Retinal pigment epithelial cell (primary cell): Measurements from ENCODE around the gene GSTA2.

Experiments
- DNase-seq: peaks from one replicate; pipeline ENCODE4 v3.0.0-alpha.2; 2010; ENCODE audit warnings: low read depth
- H3K4me3 ChIP-seq: 2 replicates; pipeline ENCODE4 v1.5.1; 2011; ENCODE audit warnings: mild to moderate bottlenecking, low read length, control low read depth, moderate library complexity
- CTCF ChIP-seq: conservative IDR thresholded peaks from 2 replicates; pipeline ENCODE4 v1.5.1; 2011; ENCODE audit warnings: low read depth, low read length, control low read depth, inconsistent platforms

GSTA2 gene

DNA sequence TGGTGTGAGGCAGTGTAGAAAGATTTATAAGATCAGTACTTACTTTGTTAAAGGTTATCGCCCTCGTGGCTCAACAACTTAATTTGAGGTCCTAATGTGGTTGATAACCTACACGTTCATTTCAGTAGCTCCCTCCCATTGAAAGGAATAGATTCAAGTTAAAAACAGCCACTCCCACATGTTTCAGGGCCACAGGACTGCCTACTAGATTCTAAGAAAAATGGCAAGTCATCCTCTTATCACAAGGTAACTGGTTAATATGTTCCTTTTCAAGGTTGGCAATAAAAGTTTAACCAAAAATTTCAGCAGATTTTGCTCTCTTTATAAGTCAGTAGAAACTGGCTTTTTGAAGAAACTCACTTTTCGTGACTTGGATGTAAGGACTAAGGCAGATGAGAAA, 17.1 kb downstream of the GSTA2 start:
- no peak for DNase-seq
- TF ChIP-seq CTCF: no peak

DNA sequence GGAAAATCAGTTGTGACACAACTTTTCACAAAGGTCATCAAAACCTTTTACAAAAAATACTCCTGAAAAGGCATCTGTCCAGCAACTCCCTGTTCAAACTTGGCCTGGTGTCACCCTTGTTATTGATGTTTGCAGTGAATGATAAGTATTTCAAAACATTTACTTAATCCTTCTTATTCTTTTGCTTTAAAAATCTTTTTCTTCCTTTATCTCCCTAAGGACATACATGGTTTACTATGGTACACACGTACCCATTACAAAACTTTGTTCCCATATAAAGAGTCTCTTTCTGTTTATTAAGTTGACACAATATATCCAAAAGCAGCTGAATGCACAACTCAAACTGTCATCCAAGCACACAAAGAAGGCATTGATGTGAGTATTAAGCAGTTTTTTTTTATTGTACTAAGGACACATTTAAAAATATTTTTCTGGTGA, 17.5 kb downstream of the GSTA2 start:
- no peak for TF ChIP-seq CTCF
- DNase-seq: no peak
- H3K4me3 ChIP-seq: no peak overlapping the region

More for the DNA sequence above, 17.1 kb downstream of the GSTA2 start:
- H3K4me3 ChIP-seq: no peak overlapping the region

- TF ChIP-seq CTCF: no peak
- H3K4me3 ChIP-seq: no peak overlapping the region
- DNase-seq: no peak
Measured at GRCh38 chr6:52741872-52742271, 21.4 kb downstream of the GSTA2 start.

DNA sequence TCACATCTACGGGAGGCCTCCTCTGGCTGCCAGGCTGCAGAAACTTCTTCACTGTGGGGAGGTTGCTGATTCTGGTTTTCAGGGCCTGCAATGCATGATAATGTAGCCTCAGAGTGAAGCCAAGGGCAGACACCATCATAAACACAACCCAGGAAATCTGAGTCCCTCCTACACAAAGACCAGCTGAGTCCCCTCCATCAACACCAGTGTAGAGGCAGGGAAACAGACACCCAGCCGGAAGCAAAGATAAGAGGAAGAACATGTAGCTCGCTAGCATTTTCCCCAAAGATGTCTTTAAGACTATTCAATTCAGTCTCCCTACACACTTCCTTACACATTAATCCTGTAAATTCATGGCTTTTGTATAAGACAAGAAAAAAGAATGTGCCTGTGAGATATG, 23.6 kb downstream of the GSTA2 start:
- DNase-seq: no peak
- H3K4me3 ChIP-seq: no peak overlapping the region
- TF ChIP-seq CTCF: no peak

DNA sequence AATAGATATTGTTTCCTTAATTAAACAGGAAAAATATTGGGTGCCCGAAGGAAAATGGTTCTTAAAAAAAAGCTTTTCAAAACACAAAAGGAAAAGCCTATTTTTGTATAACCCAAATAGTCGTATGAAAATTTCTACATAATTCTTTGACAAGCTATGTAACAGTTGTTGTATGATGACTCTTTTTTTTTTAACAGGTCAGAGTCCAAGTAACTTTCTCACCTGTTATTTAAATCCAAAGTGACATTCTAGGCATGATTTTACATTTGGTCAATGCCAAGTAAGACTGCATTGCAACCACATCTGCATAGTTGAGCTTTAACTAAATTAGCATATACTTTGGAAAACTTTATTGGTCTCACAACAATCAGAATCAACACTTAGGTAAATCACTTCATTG, 24.1 kb downstream of the GSTA2 start:
- H3K4me3 ChIP-seq: no peak overlapping the region
- DNase-seq: no peak
- TF ChIP-seq CTCF: no peak

DNA sequence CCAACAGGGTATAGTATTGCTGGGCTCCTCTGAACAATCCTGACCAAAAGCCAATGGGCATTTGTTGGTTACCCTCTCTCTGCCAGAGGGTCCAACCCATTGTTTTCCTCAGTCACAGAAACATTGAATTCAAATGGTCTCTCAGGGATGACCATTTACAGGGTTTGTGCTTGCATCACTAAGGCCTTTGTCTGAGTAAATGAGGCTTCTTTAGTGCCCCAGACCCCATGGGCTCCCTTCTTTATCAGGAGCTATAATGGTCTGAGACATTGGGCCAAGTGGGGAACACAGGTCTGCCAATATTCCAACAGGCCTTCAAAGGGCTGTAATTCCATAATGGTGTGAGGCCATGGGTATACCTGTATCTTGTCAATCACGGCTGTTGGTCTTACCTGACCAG, 27.1 kb downstream of the GSTA2 start:
- no peak for TF ChIP-seq CTCF
- no peak overlapping the region for H3K4me3 ChIP-seq
- no peak for DNase-seq

GRCh38 chr6:52735071-52735470, 28.2 kb downstream of the GSTA2 start:
- TF ChIP-seq CTCF: no peak
- no peak overlapping the region for H3K4me3 ChIP-seq
- no peak for DNase-seq
